ENCODE results near the gene TET3.

TET3 gene

DNA sequence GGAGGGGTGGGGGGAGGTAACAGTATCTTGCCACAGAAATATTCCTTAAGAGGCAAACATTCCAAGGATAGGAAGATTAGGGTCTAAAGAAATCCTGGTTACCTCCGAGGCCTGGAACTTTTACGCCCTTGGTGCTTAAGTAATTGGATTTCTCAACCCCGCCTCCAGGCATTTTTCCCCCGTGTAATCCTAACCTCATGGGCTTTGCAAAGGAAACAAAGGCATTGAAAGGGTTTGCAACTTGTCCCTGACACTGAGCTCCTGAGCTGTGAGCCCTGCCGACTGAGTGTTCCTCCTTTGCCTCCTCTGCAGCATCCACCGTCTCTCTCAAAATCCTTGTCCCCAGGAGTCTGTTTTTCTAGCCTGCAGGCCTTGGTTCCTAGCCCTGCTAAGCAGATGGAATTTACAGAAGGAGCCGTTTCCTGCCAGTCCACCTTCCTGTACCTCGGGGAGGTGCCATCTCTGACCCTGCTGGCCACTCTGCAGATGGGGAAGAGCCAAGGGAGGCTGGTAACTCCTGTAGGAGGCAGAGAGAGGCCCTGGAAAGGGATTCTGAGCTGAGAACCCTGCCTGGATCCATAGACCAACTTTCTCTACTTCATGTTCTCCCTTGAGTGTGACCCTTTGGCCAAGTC is 24.2 kb downstream of the TET3 start:
- Histone ChIP-seq H3K9me3 (ENCODE audit: control insufficient read depth, low read length) (no peaks in the 10 kb centered on the region), H3K9ac (ENCODE audit: low read length) (no peak overlapping the region), H3K4me3 (ENCODE audit: low read length) (no peak overlapping the region), H3K4me1 (ENCODE audit: control insufficient read depth, insufficient read depth, low read length) (peaks cover 40% of the 10 kb centered on the region), H3K36me3 (ENCODE audit: control insufficient read depth, insufficient read depth, low read length, severe bottlenecking) (no peaks in the 10 kb centered on the region), H3K27me3 (replicated peaks; ENCODE audit: control insufficient read depth, insufficient read depth, low read length) (no peaks in the 10 kb centered on the region)
- DNase-seq (ENCODE audit: low read depth), result peak; percentile 49

DNA sequence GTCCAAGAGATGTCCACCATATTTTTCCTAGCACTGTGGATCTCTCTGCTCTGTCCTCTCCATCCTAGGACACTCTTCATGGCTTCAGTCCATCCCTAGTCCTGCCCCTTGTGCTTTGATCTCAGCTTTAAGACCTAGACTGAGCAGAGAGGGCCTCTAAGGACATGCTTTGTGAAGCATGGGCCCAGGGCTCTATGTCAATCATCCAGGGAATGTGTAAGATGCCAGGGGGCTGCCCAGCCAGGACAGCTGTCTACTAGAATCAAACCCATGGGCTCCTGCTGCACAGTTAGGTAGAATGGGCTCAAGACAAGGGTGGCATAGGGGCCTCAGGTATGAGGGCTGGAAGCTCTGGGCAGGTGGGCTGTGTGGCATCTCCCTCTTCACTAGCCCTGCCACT is 24.9 kb downstream of the TET3 start:
- no peaks in the 10 kb centered on the region for H3K27me3 ChIP-seq (replicated peaks; ENCODE audit: control insufficient read depth, insufficient read depth, low read length)
- no peaks in the 10 kb centered on the region for H3K36me3 ChIP-seq (ENCODE audit: control insufficient read depth, insufficient read depth, low read length, severe bottlenecking)
- peaks cover 36% of the 10 kb centered on the region for H3K4me1 ChIP-seq (ENCODE audit: control insufficient read depth, insufficient read depth, low read length)
- H3K9me3 ChIP-seq (ENCODE audit: control insufficient read depth, low read length), result no peaks in the 10 kb centered on the region
- H3K9ac ChIP-seq (ENCODE audit: low read length), result no peak overlapping the region
- DNase-seq (ENCODE audit: low read depth), result no peak
- no peak overlapping the region for H3K4me3 ChIP-seq (ENCODE audit: low read length)

DNA sequence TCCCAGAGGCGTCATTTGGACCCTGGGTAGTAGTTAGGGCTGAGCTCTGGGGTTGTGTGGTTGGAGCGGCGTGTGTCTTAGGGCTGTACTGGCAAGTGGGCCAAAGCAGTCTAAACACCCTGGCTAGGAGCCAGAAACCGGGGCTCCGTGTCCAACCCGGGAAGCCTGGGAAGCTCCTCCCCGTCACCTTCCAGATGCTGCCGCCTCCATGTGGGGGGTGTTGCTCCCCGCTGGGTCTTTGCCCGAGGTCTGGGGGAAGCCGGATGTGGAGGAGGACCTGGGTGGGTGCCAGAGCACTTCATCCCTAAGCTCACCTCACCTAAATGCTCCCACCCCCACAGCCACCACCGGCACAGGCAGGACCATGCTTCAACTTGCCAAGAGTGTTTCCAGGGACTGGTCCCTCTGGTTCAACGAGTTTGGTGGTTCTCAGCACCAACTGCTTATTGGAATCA is 25.4 kb downstream of the TET3 start:
- no peak overlapping the region for H3K9ac ChIP-seq (ENCODE audit: low read length)
- no peak overlapping the region for H3K4me3 ChIP-seq (ENCODE audit: low read length)
- no peak for DNase-seq (ENCODE audit: low read depth)
- no peaks in the 10 kb centered on the region for H3K9me3 ChIP-seq (ENCODE audit: control insufficient read depth, low read length)
- no peaks in the 10 kb centered on the region for H3K36me3 ChIP-seq (ENCODE audit: control insufficient read depth, insufficient read depth, low read length, severe bottlenecking)
- peaks cover 36% of the 10 kb centered on the region for H3K4me1 ChIP-seq (ENCODE audit: control insufficient read depth, insufficient read depth, low read length)
- no peaks in the 10 kb centered on the region for H3K27me3 ChIP-seq (replicated peaks; ENCODE audit: control insufficient read depth, insufficient read depth, low read length)

DNA sequence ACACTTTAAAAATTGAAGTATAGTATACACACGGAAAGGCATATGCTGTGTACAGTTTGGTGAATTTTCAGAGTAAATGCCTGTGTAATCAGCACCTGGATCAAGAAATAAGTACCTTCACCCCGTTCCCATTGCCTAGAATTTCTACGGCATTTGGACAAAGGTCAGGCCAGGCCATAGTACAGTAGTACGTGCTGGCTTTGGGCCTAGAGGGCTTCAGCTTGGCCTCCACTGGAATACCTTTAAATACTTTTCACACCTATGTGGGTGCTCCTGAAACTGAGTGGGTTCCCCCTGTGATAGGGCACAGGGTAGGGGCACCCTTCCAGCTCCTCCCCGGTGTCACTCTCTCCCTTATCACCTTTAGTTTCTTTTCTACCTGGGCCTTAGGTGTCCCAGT is 26.5 kb downstream of the TET3 start:
- DNase-seq (ENCODE audit: low read depth), result no peak
- Histone ChIP-seq H3K27me3 (replicated peaks; ENCODE audit: control insufficient read depth, insufficient read depth, low read length) (no peaks in the 10 kb centered on the region), H3K4me1 (ENCODE audit: control insufficient read depth, insufficient read depth, low read length) (peaks cover 26% of the 10 kb centered on the region), H3K9me3 (ENCODE audit: control insufficient read depth, low read length) (no peaks in the 10 kb centered on the region), H3K4me3 (ENCODE audit: low read length) (no peak overlapping the region), H3K36me3 (ENCODE audit: control insufficient read depth, insufficient read depth, low read length, severe bottlenecking) (no peaks in the 10 kb centered on the region), H3K9ac (ENCODE audit: low read length) (no peak overlapping the region)

DNA sequence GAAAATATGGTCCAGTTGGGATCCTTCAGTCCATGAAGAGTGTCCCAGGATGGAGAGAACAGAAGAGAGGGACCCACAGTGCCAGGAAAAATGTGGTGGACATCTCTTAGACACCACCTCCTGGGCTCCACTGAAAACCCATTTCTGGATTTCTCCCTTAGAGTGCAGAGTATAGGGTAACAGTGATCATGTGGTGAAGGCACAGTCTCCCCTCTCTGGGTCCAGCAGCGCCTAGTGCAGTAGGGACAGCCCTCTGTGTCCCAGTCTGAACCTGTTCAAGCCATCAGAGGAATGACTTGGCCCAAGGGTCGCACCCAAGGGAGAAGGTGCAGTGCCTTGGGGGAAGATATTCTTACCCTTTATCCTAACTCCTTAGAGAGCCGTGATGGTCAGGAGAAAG is 30.1 kb downstream of the TET3 start:
- Histone ChIP-seq H3K36me3 (ENCODE audit: control insufficient read depth, insufficient read depth, low read length, severe bottlenecking) (no peaks in the 10 kb centered on the region), H3K27me3 (replicated peaks; ENCODE audit: control insufficient read depth, insufficient read depth, low read length) (no peaks in the 10 kb centered on the region), H3K9ac (ENCODE audit: low read length) (no peak overlapping the region), H3K4me1 (ENCODE audit: control insufficient read depth, insufficient read depth, low read length) (no peaks in the 10 kb centered on the region), H3K4me3 (ENCODE audit: low read length) (no peak overlapping the region), H3K9me3 (ENCODE audit: control insufficient read depth, low read length) (no peaks in the 10 kb centered on the region)
- no peak for DNase-seq (ENCODE audit: low read depth)

DNA sequence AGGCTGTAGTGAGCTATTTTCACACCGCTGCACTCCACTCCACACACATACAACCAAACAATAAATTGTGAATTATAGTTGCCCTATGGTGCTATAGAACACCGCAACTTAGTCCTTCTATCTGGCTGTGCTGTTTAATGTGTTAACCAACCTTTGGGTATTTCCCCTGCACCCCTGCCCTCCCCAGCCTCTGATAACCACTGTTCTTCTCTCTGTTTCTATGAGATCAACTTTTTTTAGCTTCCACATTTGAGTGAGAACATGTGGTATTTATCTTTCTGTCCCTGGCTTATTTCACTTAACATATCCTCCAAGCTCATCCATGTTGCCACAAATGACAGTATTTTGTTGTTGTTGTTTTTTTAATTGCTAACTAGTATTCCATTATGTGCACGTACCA is 32.5 kb downstream of the TET3 start:
- DNase-seq (ENCODE audit: low read depth), result no peak
- no peaks in the 10 kb centered on the region for H3K27me3 ChIP-seq (replicated peaks; ENCODE audit: control insufficient read depth, insufficient read depth, low read length)
- no peak overlapping the region for H3K9ac ChIP-seq (ENCODE audit: low read length)
- no peaks in the 10 kb centered on the region for H3K9me3 ChIP-seq (ENCODE audit: control insufficient read depth, low read length)
- no peaks in the 10 kb centered on the region for H3K36me3 ChIP-seq (ENCODE audit: control insufficient read depth, insufficient read depth, low read length, severe bottlenecking)
- no peaks in the 10 kb centered on the region for H3K4me1 ChIP-seq (ENCODE audit: control insufficient read depth, insufficient read depth, low read length)
- no peak overlapping the region for H3K4me3 ChIP-seq (ENCODE audit: low read length)

DNA sequence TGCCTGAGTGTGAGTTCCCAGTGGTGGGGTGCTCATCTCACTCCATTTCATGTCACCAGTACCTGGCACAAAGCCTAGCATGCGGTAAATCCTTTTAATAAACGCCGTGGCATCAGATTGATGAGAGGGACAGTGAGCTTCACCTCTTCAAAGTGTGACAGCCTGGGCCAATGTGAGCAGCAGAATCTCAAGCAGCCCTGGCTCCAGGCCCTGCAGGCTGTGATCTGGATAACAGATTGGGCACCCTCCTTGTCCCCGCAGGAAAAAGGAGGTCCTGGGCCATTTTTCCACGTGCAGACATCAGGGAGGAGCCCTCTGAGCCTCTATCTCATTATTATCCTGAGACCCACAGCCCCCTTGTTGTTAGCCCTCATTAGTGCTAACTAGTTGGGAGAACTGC is 34.8 kb downstream of the TET3 start:
- Histone ChIP-seq H3K4me3 (ENCODE audit: low read length) (no peak overlapping the region), H3K9ac (ENCODE audit: low read length) (no peak overlapping the region), H3K36me3 (ENCODE audit: control insufficient read depth, insufficient read depth, low read length, severe bottlenecking) (no peaks in the 10 kb centered on the region), H3K27me3 (replicated peaks; ENCODE audit: control insufficient read depth, insufficient read depth, low read length) (no peaks in the 10 kb centered on the region), H3K9me3 (ENCODE audit: control insufficient read depth, low read length) (no peaks in the 10 kb centered on the region), H3K4me1 (ENCODE audit: control insufficient read depth, insufficient read depth, low read length) (no peaks in the 10 kb centered on the region)
- no peak for DNase-seq (ENCODE audit: low read depth)

DNA sequence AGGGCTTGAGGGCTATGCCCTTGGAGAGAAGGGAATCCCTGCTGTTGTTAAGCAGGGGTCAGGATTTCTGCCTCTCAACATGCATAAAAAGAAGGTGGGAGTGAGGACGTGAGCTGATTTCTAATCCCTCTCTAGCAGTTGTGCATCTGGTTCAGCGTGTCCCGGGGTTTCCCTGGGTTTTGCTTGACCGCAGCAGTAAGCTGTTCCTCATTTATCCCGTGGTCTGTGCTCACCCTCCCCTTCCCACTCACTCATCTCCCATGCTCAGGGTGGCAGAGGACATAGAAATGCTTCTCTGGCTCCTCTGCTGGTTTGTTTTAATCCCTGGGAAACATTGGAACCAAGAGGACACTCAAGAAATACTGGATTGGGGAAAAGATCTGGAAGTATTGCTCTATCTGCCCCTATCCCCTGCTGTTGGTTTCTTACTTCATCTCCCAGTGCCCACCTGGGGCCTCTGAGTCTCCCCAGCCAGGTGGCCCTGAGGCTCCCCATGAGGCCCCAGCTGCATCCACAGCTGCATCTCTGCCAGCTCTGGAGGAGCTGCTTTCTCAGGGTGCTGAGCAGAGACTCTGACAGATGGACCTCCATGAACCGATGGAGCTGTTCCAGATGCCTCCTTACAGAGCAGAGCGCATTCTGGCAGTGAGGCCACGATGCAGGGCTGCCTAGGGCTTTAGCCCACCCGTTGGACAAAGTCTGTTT is 36.1 kb downstream of the TET3 start:
- Histone ChIP-seq H3K27me3 (replicated peaks; ENCODE audit: control insufficient read depth, insufficient read depth, low read length) (no peaks in the 10 kb centered on the region), H3K4me3 (ENCODE audit: low read length) (no peak overlapping the region), H3K9ac (ENCODE audit: low read length) (no peak overlapping the region), H3K4me1 (ENCODE audit: control insufficient read depth, insufficient read depth, low read length) (no peaks in the 10 kb centered on the region), H3K9me3 (ENCODE audit: control insufficient read depth, low read length) (no peaks in the 10 kb centered on the region), H3K36me3 (ENCODE audit: control insufficient read depth, insufficient read depth, low read length, severe bottlenecking) (no peaks in the 10 kb centered on the region)
- DNase-seq (ENCODE audit: low read depth), result no peak

DNA sequence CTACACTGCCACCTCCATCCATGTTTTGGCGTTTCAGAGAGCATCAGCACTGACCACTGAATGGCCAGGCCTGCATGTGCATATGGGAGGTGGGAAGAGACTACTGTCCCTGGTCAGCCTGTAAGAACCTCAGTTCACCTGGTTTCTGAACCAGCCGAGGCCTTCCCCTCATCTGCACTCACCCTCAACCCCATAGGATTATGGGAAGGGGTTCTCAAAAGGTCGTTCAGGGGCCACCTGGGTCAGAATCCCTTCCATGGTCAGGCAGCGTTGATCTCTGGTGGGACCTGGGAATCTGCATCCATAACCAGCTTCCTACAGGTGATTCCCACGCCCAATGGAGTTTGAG is 36.7 kb downstream of the TET3 start:
- H3K9ac ChIP-seq (ENCODE audit: low read length), result no peak overlapping the region

DNA sequence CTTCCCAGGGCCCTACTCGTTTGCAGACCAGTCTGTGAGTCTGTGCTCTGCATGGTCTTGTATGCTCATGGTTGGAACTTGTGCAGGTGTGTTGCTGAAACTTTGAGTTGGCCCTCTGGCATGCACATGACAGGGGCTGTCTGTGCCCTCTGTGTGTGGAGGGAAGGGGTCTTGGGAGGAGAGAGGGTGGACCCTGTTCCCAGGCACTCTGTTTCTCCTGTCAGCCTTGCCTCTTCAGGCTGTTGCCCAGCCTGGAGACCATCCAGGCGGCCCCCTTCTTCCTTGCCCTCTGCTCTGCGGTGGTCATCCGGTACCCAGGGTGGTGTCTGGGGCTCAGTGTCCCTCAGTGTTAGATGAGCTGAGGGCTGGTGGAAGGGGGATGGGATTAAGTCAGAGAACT is 39.5 kb downstream of the TET3 start:
- no peak overlapping the region for H3K4me3 ChIP-seq (ENCODE audit: low read length)
- no peak for DNase-seq (ENCODE audit: low read depth)

More for the DNA sequence above, 36.7 kb downstream of the TET3 start:
- no peak for DNase-seq (ENCODE audit: low read depth)
- no peak overlapping the region for H3K4me3 ChIP-seq (ENCODE audit: low read length)
- H3K27me3 ChIP-seq (replicated peaks; ENCODE audit: control insufficient read depth, insufficient read depth, low read length), result no peaks in the 10 kb centered on the region
- H3K36me3 ChIP-seq (ENCODE audit: control insufficient read depth, insufficient read depth, low read length, severe bottlenecking), result no peaks in the 10 kb centered on the region
- no peaks in the 10 kb centered on the region for H3K9me3 ChIP-seq (ENCODE audit: control insufficient read depth, low read length)
- H3K4me1 ChIP-seq (ENCODE audit: control insufficient read depth, insufficient read depth, low read length), result no peaks in the 10 kb centered on the region

DNA sequence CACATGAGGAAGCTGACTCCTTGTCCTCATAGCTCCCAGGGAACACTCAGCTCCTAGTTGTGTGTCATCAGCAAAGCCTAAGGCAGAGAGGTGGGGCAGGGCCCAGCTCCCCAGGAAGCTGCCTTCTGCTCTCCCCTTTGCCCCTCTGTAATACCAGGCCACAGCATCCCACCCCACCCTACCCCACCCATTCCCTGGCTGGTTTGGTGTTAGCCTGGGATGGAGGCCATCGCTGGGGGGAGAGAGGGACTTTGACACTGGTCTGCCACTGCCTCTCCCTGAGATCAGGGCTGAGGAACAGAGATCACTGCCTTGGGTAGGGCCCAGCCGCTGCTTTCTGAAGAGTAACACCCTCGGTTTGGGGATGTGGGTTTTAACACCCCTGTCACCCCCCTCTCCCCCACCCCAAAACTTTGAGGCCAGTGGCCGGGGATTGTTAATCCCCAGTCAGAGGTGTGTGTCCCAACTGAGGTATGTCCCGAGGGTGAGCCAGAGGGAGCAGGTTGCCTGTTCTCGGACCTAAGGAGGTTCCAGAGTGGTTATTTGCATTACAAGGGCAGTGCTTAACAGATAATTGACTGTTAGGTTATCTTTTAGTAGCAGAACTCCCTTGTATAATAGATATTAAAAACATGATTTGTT is 41.4 kb downstream of the TET3 start:
- no peak for DNase-seq (ENCODE audit: low read depth)
- Histone ChIP-seq H3K4me3 (ENCODE audit: low read length) (no peak overlapping the region), H3K9me3 (ENCODE audit: control insufficient read depth, low read length) (no peaks in the 10 kb centered on the region), H3K36me3 (ENCODE audit: control insufficient read depth, insufficient read depth, low read length, severe bottlenecking) (no peaks in the 10 kb centered on the region), H3K9ac (ENCODE audit: low read length) (no peak overlapping the region), H3K4me1 (ENCODE audit: control insufficient read depth, insufficient read depth, low read length) (no peaks in the 10 kb centered on the region), H3K27me3 (replicated peaks; ENCODE audit: control insufficient read depth, insufficient read depth, low read length) (no peaks in the 10 kb centered on the region)

More for the DNA sequence above, 39.5 kb downstream of the TET3 start:
- H3K36me3 ChIP-seq (ENCODE audit: control insufficient read depth, insufficient read depth, low read length, severe bottlenecking), result no peaks in the 10 kb centered on the region
- no peaks in the 10 kb centered on the region for H3K27me3 ChIP-seq (replicated peaks; ENCODE audit: control insufficient read depth, insufficient read depth, low read length)
- no peaks in the 10 kb centered on the region for H3K4me1 ChIP-seq (ENCODE audit: control insufficient read depth, insufficient read depth, low read length)
- no peak overlapping the region for H3K9ac ChIP-seq (ENCODE audit: low read length)
- H3K9me3 ChIP-seq (ENCODE audit: control insufficient read depth, low read length), result no peaks in the 10 kb centered on the region
